Breast epithelium (tissue), 3 donors: ENCODE results near the gene MORN1.

Experiments
- POLR2A ChIP-seq: fragments of 450-650 bp; IDR thresholded peaks from one replicate; pipeline ENCODE4 v1.6.1; 2016; ENCODE audit warnings: antibody characterized with exemption, mild to moderate bottlenecking, moderate library complexity
- POLR2AphosphoS5 ChIP-seq, 3 donors: sonication (generic); formaldehyde crosslinking; IDR thresholded peaks; one replicate each; pipeline ENCODE4 v1.6.1; 2017; ENCODE audit warnings: antibody characterized with exemption in 3 of 3
- TF ChIP-seq, protein P1 (sequence below), 3 donors: fragments of 450-650 bp; IDR thresholded peaks; one replicate each; pipeline ENCODE4 v1.5.1; 2016 to 2017; ENCODE audit warnings: antibody characterized with exemption in 3 of 3, mild to moderate bottlenecking in 3 of 3, moderate library complexity in 3 of 3

DNA sequence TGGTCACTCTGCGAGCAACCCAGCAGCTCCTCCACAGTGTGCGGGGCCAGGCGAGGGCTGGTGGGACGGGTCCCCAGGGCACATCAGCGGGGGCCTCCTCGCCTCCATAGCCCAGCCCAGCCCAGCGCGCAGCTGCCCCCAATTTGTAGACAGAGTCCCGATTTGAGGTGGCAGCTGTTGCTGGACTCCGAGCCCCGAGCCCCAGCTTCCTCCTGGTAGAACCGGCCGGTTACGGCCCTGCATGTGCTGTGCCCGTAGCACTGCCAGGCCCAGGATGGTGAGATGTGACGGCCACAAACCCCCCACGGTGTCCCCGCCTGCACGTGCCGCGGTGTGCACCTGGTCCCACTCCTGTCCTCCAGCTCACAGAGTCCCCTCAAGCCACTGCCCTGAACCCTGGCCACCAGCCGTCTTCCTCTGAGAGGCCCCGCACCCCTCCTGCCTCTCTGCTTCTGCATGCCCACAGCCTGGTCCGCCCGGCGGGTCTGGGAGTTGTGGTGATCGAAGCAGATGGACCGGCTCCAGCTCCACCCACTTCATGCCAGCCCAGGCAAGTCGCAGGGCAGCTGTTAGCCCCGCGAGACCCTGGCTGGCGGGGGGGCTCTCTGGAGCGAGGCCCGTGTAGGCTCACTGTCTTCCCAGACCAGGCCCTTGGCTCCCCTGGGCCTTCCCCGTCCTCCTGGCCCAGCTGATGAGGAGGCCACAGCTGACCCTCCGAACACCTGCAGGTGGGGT, 55.5 kb downstream of the MORN1 start:
- TF ChIP-seq POLR2AphosphoS5 (IDR thresholded peaks at IDR 0.05) (no peak), POLR2A (no peak)
- TF ChIP-seq, protein P1, sequence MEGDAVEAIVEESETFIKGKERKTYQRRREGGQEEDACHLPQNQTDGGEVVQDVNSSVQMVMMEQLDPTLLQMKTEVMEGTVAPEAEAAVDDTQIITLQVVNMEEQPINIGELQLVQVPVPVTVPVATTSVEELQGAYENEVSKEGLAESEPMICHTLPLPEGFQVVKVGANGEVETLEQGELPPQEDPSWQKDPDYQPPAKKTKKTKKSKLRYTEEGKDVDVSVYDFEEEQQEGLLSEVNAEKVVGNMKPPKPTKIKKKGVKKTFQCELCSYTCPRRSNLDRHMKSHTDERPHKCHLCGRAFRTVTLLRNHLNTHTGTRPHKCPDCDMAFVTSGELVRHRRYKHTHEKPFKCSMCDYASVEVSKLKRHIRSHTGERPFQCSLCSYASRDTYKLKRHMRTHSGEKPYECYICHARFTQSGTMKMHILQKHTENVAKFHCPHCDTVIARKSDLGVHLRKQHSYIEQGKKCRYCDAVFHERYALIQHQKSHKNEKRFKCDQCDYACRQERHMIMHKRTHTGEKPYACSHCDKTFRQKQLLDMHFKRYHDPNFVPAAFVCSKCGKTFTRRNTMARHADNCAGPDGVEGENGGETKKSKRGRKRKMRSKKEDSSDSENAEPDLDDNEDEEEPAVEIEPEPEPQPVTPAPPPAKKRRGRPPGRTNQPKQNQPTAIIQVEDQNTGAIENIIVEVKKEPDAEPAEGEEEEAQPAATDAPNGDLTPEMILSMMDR (IDR thresholded peaks at IDR 0.05), result no peak
